Neuron (in vitro differentiated cells): Measurements from ENCODE around the gene ICAM2.

Source experiments
- H2AFZ ChIP-seq: one replicate; pipeline ENCODE4 v1.6.1; 2013; ENCODE audit warnings: low read depth, mild to moderate bottlenecking, inconsistent platforms, low read length, moderate library complexity
- H3K27me3 ChIP-seq: one replicate; pipeline ENCODE4 v1.6.1; 2013; ENCODE audit warnings: low read length; ENCODE audit not compliant: insufficient read depth
- H3K36me3 ChIP-seq: one replicate; pipeline ENCODE4 v1.6.1; 2013; ENCODE audit warnings: low read length; ENCODE audit not compliant: insufficient read depth
- H3K4me1 ChIP-seq: one replicate; pipeline ENCODE4 v1.6.1; 2013; ENCODE audit warnings: low read length; ENCODE audit not compliant: insufficient read depth
- H3K4me3 ChIP-seq: 2 replicates; pipeline ENCODE4 v1.5.1; 2013; ENCODE audit warnings: mild to moderate bottlenecking, low read length, moderate library complexity
- H3K9me3 ChIP-seq: one replicate; pipeline ENCODE4 v1.6.1; 2013; ENCODE audit warnings: low read length

Gene ICAM2

DNA sequence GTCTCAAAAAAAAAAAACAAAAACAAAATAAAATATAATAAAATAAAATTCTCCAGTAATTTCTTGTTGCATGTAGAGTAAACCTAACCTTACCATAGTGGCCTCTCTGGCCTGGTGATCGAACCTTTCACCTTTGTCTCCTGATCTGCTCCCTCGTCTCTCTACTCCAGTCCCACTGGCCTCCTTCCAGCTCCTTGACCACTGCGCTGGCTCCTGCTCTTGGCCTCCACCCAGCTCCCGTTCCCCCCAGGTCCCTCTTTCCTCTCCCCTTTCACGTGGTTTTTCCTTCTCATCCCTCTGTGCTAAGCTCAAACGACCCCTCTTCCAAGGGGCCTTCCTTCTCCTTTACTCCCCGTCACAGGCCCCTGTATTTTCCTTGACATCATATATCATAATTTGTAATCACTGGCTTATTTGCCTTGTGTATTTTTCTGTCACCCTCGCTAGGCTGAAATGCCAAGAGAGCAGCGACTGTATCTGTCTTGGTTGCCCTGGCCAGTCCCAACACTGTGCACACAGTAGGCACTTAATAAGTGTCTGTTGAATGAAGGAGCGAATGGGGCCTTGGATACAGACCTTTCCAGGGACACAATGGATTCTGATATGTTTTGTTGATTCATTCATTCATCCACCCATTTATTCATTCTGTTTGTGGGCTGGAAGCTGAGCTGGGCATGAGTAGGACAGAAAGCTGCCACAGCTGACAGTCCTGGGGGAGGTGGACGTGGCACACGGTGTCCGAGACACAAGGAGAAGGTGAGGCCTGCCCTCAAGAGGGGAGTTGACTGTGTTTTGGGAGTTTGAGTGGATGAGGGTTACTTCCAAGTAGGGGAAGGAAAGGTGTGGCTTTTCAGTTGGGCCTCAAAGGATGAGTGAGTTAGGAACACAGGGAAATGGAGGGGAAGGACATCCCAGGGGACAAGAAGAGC is 41.9 kb downstream of the ICAM2 start:
- Histone ChIP-seq H3K27me3 (peaks cover 21% of the 10 kb centered on the region), H3K9me3 (peaks cover 2% of the 10 kb centered on the region), H3K4me3 (no peak overlapping the region), H3K4me1 (no peaks in the 10 kb centered on the region), H3K36me3 (no peaks in the 10 kb centered on the region), H2AFZ (no peak overlapping the region)

DNA sequence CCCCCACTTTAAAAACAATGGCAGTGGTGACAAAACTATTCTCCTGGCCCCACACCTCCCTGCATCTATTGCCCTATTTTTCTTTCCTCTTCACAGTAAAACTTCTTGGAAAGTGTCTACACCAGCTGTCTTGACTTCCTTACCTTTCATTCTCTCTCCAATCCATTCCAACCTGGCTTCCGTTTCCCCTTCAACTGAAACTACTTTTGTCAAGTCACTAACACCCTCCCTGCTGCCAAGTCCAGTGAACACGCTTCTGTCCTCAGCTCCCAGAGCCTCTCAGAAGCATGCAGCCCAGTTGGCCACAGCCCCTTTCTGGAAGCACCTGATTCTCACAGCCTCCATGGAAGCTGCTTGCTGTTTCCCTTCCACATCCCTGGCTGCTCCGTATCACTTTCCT is 43.7 kb downstream of the ICAM2 start:
- Histone ChIP-seq H3K4me1 (no peaks in the 10 kb centered on the region), H3K9me3 (peaks cover 2% of the 10 kb centered on the region), H3K36me3 (no peaks in the 10 kb centered on the region), H2AFZ (no peak overlapping the region), H3K4me3 (no peak overlapping the region), H3K27me3 (peaks cover 21% of the 10 kb centered on the region)

DNA sequence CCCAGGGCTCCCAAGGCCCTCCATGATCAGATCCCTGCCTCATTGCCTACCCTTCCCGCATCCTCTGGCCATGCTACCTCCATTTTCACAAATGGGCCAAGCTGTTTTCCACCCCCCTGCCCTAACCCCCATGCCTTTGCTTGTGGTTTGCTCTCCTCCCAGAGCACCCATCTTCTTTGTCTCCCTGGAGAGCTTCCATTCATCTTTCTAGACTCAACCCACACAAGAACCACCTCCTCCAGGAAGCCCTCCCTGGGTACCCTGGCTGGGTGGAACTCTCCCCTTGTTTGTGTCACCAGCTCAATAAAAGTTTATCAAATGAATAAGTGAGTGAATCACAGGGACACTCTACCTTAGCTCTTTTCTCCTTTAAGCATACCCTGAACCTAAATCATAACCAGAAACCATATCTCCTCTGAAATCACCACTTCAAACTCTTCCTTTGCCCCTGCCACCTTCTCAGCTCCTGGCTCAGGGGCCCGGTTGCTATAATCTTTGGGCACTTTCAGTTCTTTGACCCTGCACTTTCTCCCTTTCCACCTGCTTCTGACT is 44.8 kb downstream of the ICAM2 start:
- Histone ChIP-seq H3K36me3 (no peaks in the 10 kb centered on the region), H3K4me3 (no peak overlapping the region)

DNA sequence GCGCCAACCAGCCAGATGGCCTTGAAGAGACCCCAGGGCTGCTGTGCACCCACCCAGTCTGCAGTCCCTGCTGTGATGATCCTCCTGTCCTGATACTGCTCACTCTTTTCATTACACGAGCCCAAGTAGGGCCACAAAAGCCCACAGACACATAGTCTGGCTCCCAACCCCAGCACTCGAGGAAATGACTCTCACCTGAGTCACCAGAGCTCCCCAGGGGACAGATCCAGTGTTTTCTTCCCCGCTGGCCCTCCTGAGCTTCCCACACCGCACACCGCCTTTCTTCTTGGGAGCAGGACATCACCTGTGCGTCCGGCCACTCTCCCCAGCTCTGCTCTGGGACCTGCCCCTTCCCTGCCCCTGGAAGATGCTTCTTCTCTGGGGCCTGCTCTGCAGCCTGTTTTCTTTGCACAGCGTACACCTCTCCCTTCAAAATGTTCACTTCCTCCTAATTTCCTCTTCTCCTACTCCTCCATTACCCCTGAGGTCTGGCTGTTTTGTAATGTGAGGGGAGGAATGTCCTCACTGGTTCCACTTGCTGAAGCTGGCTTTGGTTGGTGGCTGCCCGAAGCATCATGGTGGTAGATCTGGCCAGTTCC is 45.7 kb downstream of the ICAM2 start:
- H3K9me3 ChIP-seq, result peaks cover 2% of the 10 kb centered on the region
- no peak overlapping the region for H2AFZ ChIP-seq
- no peaks in the 10 kb centered on the region for H3K4me1 ChIP-seq
- H3K4me3 ChIP-seq, result no peak overlapping the region
- H3K27me3 ChIP-seq, result peaks cover 20% of the 10 kb centered on the region
- no peaks in the 10 kb centered on the region for H3K36me3 ChIP-seq

More for the DNA sequence above, 44.8 kb downstream of the ICAM2 start:
- peaks cover 2% of the 10 kb centered on the region for H3K9me3 ChIP-seq
- no peaks in the 10 kb centered on the region for H3K4me1 ChIP-seq
- H2AFZ ChIP-seq, result no peak overlapping the region
- peaks cover 21% of the 10 kb centered on the region for H3K27me3 ChIP-seq

DNA sequence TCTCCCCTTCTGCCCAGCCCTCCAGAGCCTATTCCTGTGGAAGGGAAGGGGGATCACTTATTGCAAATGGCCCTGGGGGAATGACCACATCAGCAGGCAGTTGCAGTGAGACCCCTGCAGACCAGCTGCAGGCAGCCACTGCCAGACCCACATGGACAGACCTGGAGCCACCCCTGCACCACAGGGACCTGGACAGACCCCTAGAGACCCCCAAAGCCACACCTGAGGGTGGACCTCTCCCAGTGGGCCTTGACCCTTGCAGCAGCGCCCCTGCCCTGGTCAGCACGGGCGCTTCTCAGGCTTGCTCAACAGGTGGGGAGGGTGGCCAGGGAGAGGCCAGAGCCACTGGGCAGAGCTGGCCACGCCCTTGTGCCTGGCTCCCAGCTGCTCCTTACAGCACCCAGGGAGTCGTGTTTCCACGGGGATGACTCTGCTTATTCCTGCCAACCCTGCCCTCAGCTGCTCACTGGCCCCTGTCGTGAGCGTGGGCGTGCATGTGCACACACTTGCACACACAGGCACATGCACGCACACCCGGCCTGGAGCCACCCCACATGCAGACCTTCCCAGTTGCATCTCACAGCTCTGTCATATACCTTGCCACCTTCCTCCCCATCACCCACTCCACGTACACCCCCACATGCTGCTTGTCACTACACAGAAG is 46.4 kb downstream of the ICAM2 start:
- H3K4me1 ChIP-seq, result no peaks in the 10 kb centered on the region
- no peak overlapping the region for H3K4me3 ChIP-seq
- H3K9me3 ChIP-seq, result no peaks in the 10 kb centered on the region
- H3K36me3 ChIP-seq, result no peaks in the 10 kb centered on the region
- H2AFZ ChIP-seq, result no peak overlapping the region
- H3K27me3 ChIP-seq, result peaks cover 15% of the 10 kb centered on the region

DNA sequence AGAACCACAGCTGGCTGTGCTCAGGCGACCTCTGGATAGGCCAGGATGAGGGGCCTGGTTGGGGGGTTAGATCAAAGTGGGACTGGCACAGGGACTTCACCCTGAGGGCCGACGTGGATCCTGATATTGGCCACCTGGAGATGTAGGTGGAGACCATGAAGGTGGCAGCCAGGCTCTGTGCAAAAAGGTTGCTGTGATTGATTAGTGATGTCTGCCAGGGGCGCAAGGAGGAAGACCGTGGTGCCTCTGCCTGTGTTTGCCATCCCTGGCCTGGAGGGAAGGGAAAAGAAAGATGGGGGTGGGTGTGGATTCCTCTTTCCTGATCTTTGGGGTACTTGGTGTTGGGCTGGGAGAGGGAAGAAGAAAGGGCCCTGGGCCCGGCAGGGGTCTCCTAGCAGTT is 47.2 kb downstream of the ICAM2 start:
- Histone ChIP-seq H3K27me3 (peaks cover 13% of the 10 kb centered on the region), H3K36me3 (no peaks in the 10 kb centered on the region), H3K4me1 (no peaks in the 10 kb centered on the region), H3K9me3 (no peaks in the 10 kb centered on the region), H3K4me3 (no peak overlapping the region), H2AFZ (no peak overlapping the region)

DNA sequence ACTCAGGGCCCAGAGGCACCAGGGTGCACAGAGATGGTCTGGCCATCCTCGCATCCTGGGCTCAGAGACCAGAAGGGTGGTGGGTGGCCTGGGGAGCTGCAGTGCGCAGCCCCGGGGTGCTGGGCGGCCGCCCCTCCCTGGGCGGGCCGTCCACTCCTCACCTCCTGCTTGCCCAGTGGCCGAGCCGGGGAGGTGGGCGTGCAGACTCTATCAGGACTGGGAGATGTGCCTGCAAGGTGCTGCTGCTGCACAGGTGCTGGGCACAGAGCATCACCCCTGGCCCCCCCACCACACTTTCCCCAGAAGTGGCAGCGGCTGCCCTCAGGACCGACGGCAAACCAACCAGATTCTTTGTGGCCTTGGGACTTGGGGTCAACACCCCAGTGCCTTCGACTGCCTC is 47.6 kb downstream of the ICAM2 start, which contains the start of gene SCN4A:
TSS of gene SCN4A (minus strand) at position 123 of the 400 bp plus-strand sequence. CDS start at position 46, 77 bp downstream.
- Histone ChIP-seq H3K27me3 (peaks cover 13% of the 10 kb centered on the region), H2AFZ (no peak within 1 kb of the TSS), H3K4me3 (no peak within 1 kb of the TSS), H3K36me3 (no peaks in the 10 kb centered on the region), H3K9me3 (no peaks in the 10 kb centered on the region), H3K4me1 (no peaks in the 10 kb centered on the region)

DNA sequence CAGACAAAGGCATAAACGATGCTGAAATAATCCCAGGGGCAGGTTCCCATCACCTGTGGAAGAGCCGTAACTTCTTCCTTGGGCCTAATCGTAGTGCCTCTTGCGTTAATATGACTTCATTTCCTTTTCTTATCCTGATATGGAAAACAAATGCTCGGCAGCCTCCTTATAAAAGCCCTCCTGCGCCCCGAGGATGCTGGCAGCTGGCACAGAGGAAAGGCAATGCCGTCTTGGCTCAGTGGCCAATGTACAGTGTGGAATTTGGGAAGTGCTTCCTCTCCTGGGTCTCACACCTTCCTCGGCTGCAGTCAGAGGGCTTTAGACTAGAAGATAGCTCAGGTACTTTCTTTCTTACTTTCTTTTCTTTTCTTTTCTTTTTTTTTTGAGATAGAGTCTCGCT is 51.2 kb downstream of the ICAM2 start:
- Histone ChIP-seq H3K9me3 (no peaks in the 10 kb centered on the region), H3K36me3 (no peaks in the 10 kb centered on the region), H3K27me3 (peaks cover under 1% of the 10 kb centered on the region), H3K4me3 (no peak overlapping the region), H2AFZ (no peak overlapping the region), H3K4me1 (no peaks in the 10 kb centered on the region)

DNA sequence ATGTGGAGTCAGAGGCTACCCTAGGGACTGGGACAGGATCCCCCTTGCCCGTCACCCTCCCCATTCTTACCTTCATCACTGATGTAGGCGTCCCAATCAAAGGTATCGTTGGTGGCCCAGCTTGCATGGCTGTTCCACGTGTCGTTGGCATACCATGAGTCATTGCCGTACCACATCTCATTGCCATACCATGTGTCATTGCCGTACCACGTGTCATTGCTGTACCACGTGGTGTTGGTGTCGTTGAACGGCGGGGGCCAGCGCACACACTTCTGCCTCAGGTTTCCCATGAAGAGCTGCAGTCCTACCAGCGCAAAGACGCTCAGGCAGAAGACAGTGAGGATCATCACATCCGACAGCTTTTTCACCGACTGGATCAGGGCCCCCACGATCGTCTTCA is 52.5 kb downstream of the ICAM2 start:
- Histone ChIP-seq H3K36me3 (no peaks in the 10 kb centered on the region), H3K27me3 (no peaks in the 10 kb centered on the region), H3K9me3 (no peaks in the 10 kb centered on the region), H2AFZ (no peak overlapping the region), H3K4me1 (no peaks in the 10 kb centered on the region), H3K4me3 (no peak overlapping the region)

DNA sequence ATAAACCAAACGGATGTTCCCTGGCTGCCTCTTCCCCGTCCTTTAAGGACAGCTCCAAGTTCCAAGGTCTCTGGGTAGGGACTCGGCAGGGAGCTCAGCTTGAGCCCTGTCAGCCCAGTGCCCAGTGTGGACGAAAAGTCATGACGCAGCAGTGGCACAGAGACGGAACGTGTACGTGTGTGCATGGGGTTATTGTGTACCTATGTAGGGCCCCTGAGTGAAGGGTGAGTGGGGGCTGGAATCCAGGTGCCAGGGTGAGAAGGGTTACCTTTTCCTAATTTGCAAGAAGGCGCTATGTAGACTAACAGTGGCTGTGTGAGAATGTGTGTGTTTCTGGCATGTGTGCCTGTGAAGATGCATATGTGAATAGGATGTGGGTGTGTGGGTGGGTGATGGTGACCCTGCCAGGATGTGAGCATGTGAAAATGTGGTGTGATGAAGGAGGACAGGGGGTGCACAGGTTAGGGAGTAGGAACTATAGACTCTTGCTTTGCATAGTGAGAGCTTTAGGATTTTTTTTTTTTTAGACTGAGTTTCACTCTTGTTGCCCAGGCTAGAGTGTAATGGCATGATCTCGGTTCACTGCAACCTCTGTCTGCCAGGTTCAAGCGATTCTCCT is 53.7 kb downstream of the ICAM2 start:
- Histone ChIP-seq H3K9me3 (no peaks in the 10 kb centered on the region), H3K27me3 (no peaks in the 10 kb centered on the region), H2AFZ (no peak overlapping the region), H3K4me3 (no peak overlapping the region), H3K4me1 (no peaks in the 10 kb centered on the region), H3K36me3 (no peaks in the 10 kb centered on the region)

DNA sequence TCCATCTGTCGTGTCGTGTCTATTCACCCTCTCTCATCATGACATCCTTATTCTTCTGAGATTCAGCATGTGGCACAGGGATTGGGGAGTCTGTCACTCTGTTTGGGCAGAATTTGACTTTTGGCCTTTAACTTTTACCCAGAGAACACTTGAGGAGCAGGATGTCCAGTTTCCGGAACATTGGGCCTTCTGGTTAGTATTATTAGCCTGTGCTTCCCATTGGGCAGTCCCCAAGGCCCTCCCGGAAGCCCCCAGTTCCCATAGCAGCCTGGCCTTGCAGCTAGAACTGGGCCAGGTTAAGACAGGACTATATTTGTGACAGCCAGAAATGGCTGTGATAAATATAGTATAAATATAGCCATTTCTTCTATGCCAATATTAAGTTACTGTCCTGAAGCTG is 57.3 kb downstream of the ICAM2 start:
- H3K36me3 ChIP-seq, result no peaks in the 10 kb centered on the region
- peaks cover 15% of the 10 kb centered on the region for H3K27me3 ChIP-seq
- H3K4me1 ChIP-seq, result no peaks in the 10 kb centered on the region
- H2AFZ ChIP-seq, result no peak overlapping the region
- no peak overlapping the region for H3K4me3 ChIP-seq
- H3K9me3 ChIP-seq, result no peaks in the 10 kb centered on the region

DNA sequence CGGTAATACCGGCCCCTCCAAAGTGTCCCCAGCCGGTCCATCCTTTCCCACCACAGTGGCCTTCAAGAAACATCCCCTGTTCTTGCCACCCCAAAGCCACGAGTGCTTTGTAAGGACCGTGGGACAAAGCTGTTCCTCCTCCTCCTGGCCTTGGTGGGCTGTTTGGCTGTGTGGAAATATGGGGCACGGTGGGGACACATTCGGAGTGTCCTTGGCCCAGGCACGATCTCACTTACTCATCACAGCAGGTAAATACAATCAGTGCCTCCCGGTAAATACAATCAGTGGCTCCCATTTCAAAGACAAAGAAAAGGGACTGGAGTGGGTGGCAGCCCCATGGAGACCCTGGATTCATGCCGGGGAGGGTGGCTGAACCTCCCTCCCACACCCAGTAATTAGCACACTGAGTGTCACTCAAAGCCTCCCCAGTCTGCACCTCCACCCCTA is 58.1 kb downstream of the ICAM2 start:
- no peak overlapping the region for H3K4me3 ChIP-seq
- H3K4me1 ChIP-seq, result no peaks in the 10 kb centered on the region
- no peaks in the 10 kb centered on the region for H3K36me3 ChIP-seq
- H3K27me3 ChIP-seq, result peaks cover 15% of the 10 kb centered on the region
- no peaks in the 10 kb centered on the region for H3K9me3 ChIP-seq
- no peak overlapping the region for H2AFZ ChIP-seq
